ENCODE data around the gene LENG8. TPM values are rescaled to one million over a fixed set of nuclear protein-coding genes. Genes with fewer than 3 reads are reported as not detected.
"Not testable (repeated sequence)": the region's sequence is repeated elsewhere in the genome, so short reads cannot be mapped to it uniquely, and the experiment has no call there.

The LENG8 gene
- total RNA-seq, 1 experiment from 2014 or later = 12.4 TPM

- in situ Hi-C loops (cut with HindIII; ENCODE audit: low sequenced_read_pairs) = no loop called here
- DNase-seq (ENCODE audit: low spot score) = peak; percentile 30
Observed at GRCh38 chr19:54473071-54473891, 24.3 kb downstream of the LENG8 start, which contains the start of gene CDC42EP5. CDC42EP5 (minus strand) TSS chr19:54473296; CDS start chr19:54465547, 7,749 bp downstream.

GRCh38 chr19:54473892-54474372, 24.9 kb downstream of the LENG8 start:
- in situ Hi-C loops (cut with HindIII; ENCODE audit: low sequenced_read_pairs) = no loop called here
- no peak for DNase-seq (ENCODE audit: low spot score)

GRCh38 chr19:54475706-54476105, 26.7 kb downstream of the LENG8 start:
- in situ Hi-C loops (cut with HindIII; ENCODE audit: low sequenced_read_pairs) = no loop called here
- no peak for DNase-seq (ENCODE audit: low spot score)

- DNase-seq (ENCODE audit: low spot score) = no peak
- in situ Hi-C loops (cut with HindIII; ENCODE audit: low sequenced_read_pairs) = no loop called here
Observed at GRCh38 chr19:54477650-54478049, 28.7 kb downstream of the LENG8 start.

GRCh38 chr19:54478677-54479266, 29.8 kb downstream of the LENG8 start:
- in situ Hi-C loops (cut with HindIII; ENCODE audit: low sequenced_read_pairs) = no loop called here
- DNase-seq (ENCODE audit: low spot score) = peak; percentile 50

GRCh38 chr19:54480051-54480450, 31.1 kb downstream of the LENG8 start:
- DNase-seq (ENCODE audit: low spot score) = no peak
- in situ Hi-C loops (cut with HindIII; ENCODE audit: low sequenced_read_pairs) = no loop called here

GRCh38 chr19:54481326-54481930, 32.4 kb downstream of the LENG8 start:
- DNase-seq (ENCODE audit: low spot score) = peak; percentile 53
- in situ Hi-C loops (cut with HindIII; ENCODE audit: low sequenced_read_pairs) = no loop called here

GRCh38 chr19:54482889-54483288, 33.9 kb downstream of the LENG8 start:
- no peak for DNase-seq (ENCODE audit: low spot score)
- in situ Hi-C loops (cut with HindIII; ENCODE audit: low sequenced_read_pairs) = no loop called here

GRCh38 chr19:54484451-54484850, 35.5 kb downstream of the LENG8 start:
- no peak for DNase-seq (ENCODE audit: low spot score)
- in situ Hi-C loops (cut with HindIII; ENCODE audit: low sequenced_read_pairs) = no loop called here

- in situ Hi-C loops (cut with HindIII; ENCODE audit: low sequenced_read_pairs) = no loop called here
Observed at GRCh38 chr19:54485851-54486250, 36.9 kb downstream of the LENG8 start.

GRCh38 chr19:54489341-54489740, 40.3 kb downstream of the LENG8 start:
- no peak for DNase-seq (ENCODE audit: low spot score)
- in situ Hi-C loops (cut with HindIII; ENCODE audit: low sequenced_read_pairs) = no loop called here

More at GRCh38 chr19:54485851-54486250, 36.9 kb downstream of the LENG8 start:
- DNase-seq (ENCODE audit: low spot score) = no peak

GRCh38 chr19:54489766-54490165, 40.8 kb downstream of the LENG8 start:
- no peak for DNase-seq (ENCODE audit: low spot score)
- in situ Hi-C loops (cut with HindIII; ENCODE audit: low sequenced_read_pairs) = no loop called here

GRCh38 chr19:54492568-54492967, 43.6 kb downstream of the LENG8 start:
- no peak for DNase-seq (ENCODE audit: low spot score)
- in situ Hi-C loops (cut with HindIII; ENCODE audit: low sequenced_read_pairs) = no loop called here

GRCh38 chr19:54493056-54493455, 44.1 kb downstream of the LENG8 start:
- in situ Hi-C loops (cut with HindIII; ENCODE audit: low sequenced_read_pairs); DNase-seq (ENCODE audit: low spot score): not testable (repeated sequence)

- in situ Hi-C loops (cut with HindIII; ENCODE audit: low sequenced_read_pairs) = no loop called here
- no peak for DNase-seq (ENCODE audit: low spot score)
Observed at GRCh38 chr19:54493967-54494585, 45.1 kb downstream of the LENG8 start.

GRCh38 chr19:54495284-54495683, 46.3 kb downstream of the LENG8 start:
- in situ Hi-C loops (cut with HindIII; ENCODE audit: low sequenced_read_pairs); DNase-seq (ENCODE audit: low spot score): not testable (repeated sequence)

GRCh38 chr19:54497747-54498450, 48.9 kb downstream of the LENG8 start:
- in situ Hi-C loops (cut with HindIII; ENCODE audit: low sequenced_read_pairs); DNase-seq (ENCODE audit: low spot score): not testable (repeated sequence)

GRCh38 chr19:54498451-54498772, 49.4 kb downstream of the LENG8 start:
- in situ Hi-C loops (cut with HindIII; ENCODE audit: low sequenced_read_pairs); DNase-seq (ENCODE audit: low spot score): not testable (repeated sequence)

- no peak for DNase-seq (ENCODE audit: low spot score)
- in situ Hi-C loops (cut with HindIII; ENCODE audit: low sequenced_read_pairs) = no loop called here
Observed at GRCh38 chr19:54502518-54503048, 53.6 kb downstream of the LENG8 start, which contains the start of gene LAIR2. LAIR2 (plus strand) TSS chr19:54502831; CDS start chr19:54502919, 88 bp downstream.

All from G401 (cell line).